ENCODE data around the gene MPP4. TPM values are rescaled to one million over a fixed set of nuclear protein-coding genes. Genes with fewer than 3 reads are reported as not detected.

The MPP4 gene
- total and polyA plus RNA-seq, 2 donors (not counting 1 experiment from before 2014, with no cell fraction given), result 0.50 to 4.4 TPM

- no peak overlapping the region for H2AFZ ChIP-seq (ENCODE audit: low read length)
- H3K27ac ChIP-seq (ENCODE audit: insufficient read depth, low read length), result no peak overlapping the region
- TF ChIP-seq EZH2 (IDR thresholded peaks at IDR 0.05; ENCODE audit: low read length, missing control alignments) (no peak), CTCF (conservative IDR thresholded peaks at IDR 0.05 in 1 of 2, IDR thresholded peaks at IDR 0.05 in 1 of 2; ENCODE audit: low read depth in 1 of 2, low read length in 2 of 2) (no peak)
- H3K4me2 ChIP-seq (ENCODE audit: extremely low read depth, insufficient read depth, low read length), result no peak overlapping the region
- H3K9me3 ChIP-seq (ENCODE audit: control insufficient read depth, insufficient read depth, low read depth, low read length), result no peaks in the 10 kb centered on the region
- no peaks in the 10 kb centered on the region for H3K36me3 ChIP-seq (ENCODE audit: control insufficient read depth, insufficient read depth, low read length)
- no peaks in the 10 kb centered on the region for H3K27me3 ChIP-seq (ENCODE audit: control insufficient read depth, insufficient read depth, low read length)
- H3K9ac ChIP-seq (ENCODE audit: insufficient read depth, low read length), result no peak overlapping the region
- DNase-seq (ENCODE audit: low read depth in 2 of 2), result no peak
- H3K4me1 ChIP-seq (ENCODE audit: control insufficient read depth, extremely low read depth, insufficient read depth, low read length), result no peaks in the 10 kb centered on the region
- no peaks in the 10 kb centered on the region for H3K79me2 ChIP-seq (ENCODE audit: control insufficient read depth, insufficient read depth, low read length)
- no peak overlapping the region for H3K4me3 ChIP-seq (replicated peaks in 1 of 4; ENCODE audit: control extremely low read depth in 1 of 4, insufficient read depth in 1 of 4, low read depth in 3 of 4, low read length in 4 of 4)
- H4K20me1 ChIP-seq (ENCODE audit: control insufficient read depth, extremely low read depth, insufficient read depth, low read length), result no peaks in the 10 kb centered on the region
These were observed 35.7 kb upstream of the MPP4 start for GRCh38 chr2:201734111-201734510.

GRCh38 chr2:201733544-201733943 is 35.1 kb upstream of the MPP4 start:
- H3K4me2 ChIP-seq (ENCODE audit: extremely low read depth, insufficient read depth, low read length), result no peak overlapping the region
- H3K4me3 ChIP-seq (replicated peaks in 1 of 4; ENCODE audit: control extremely low read depth in 1 of 4, insufficient read depth in 1 of 4, low read depth in 3 of 4, low read length in 4 of 4), result no peak overlapping the region
- H3K9me3 ChIP-seq (ENCODE audit: control insufficient read depth, insufficient read depth, low read depth, low read length), result no peaks in the 10 kb centered on the region
- no peaks in the 10 kb centered on the region for H3K36me3 ChIP-seq (ENCODE audit: control insufficient read depth, insufficient read depth, low read length)
- H3K27me3 ChIP-seq (ENCODE audit: control insufficient read depth, insufficient read depth, low read length), result no peaks in the 10 kb centered on the region
- H3K79me2 ChIP-seq (ENCODE audit: control insufficient read depth, insufficient read depth, low read length), result no peaks in the 10 kb centered on the region
- TF ChIP-seq CTCF (conservative IDR thresholded peaks at IDR 0.05 in 1 of 2, IDR thresholded peaks at IDR 0.05 in 1 of 2; ENCODE audit: low read depth in 1 of 2, low read length in 2 of 2), result no peak
- TF ChIP-seq EZH2 (IDR thresholded peaks at IDR 0.05; ENCODE audit: low read length, missing control alignments), result no peak
- no peak overlapping the region for H2AFZ ChIP-seq (ENCODE audit: low read length)
- no peak overlapping the region for H3K9ac ChIP-seq (ENCODE audit: insufficient read depth, low read length)
- no peaks in the 10 kb centered on the region for H3K4me1 ChIP-seq (ENCODE audit: control insufficient read depth, extremely low read depth, insufficient read depth, low read length)
- no peaks in the 10 kb centered on the region for H4K20me1 ChIP-seq (ENCODE audit: control insufficient read depth, extremely low read depth, insufficient read depth, low read length)
- no peak overlapping the region for H3K27ac ChIP-seq (ENCODE audit: insufficient read depth, low read length)
- peak in 1 of 2 donors; percentile 63 for DNase-seq (ENCODE audit: low read depth in 2 of 2)

GRCh38 chr2:201730651-201731285 is 32.3 kb upstream of the MPP4 start:
- no peak for TF ChIP-seq EZH2 (IDR thresholded peaks at IDR 0.05; ENCODE audit: low read length, missing control alignments)
- no peak for TF ChIP-seq CTCF (conservative IDR thresholded peaks at IDR 0.05 in 1 of 2, IDR thresholded peaks at IDR 0.05 in 1 of 2; ENCODE audit: low read depth in 1 of 2, low read length in 2 of 2)
- Histone ChIP-seq H3K4me1 (ENCODE audit: control insufficient read depth, extremely low read depth, insufficient read depth, low read length) (no peaks in the 10 kb centered on the region), H3K36me3 (ENCODE audit: control insufficient read depth, insufficient read depth, low read length) (peaks cover 6% of the 10 kb centered on the region), H3K9me3 (ENCODE audit: control insufficient read depth, insufficient read depth, low read depth, low read length) (no peaks in the 10 kb centered on the region), H3K27me3 (ENCODE audit: control insufficient read depth, insufficient read depth, low read length) (no peaks in the 10 kb centered on the region), H2AFZ (ENCODE audit: low read length) (no peak overlapping the region), H3K4me2 (ENCODE audit: extremely low read depth, insufficient read depth, low read length) (no peak overlapping the region), H3K4me3 (replicated peaks in 1 of 4; ENCODE audit: control extremely low read depth in 1 of 4, insufficient read depth in 1 of 4, low read depth in 3 of 4, low read length in 4 of 4) (no peak overlapping the region), H3K27ac (ENCODE audit: insufficient read depth, low read length) (no peak overlapping the region), H4K20me1 (ENCODE audit: control insufficient read depth, extremely low read depth, insufficient read depth, low read length) (no peaks in the 10 kb centered on the region), H3K79me2 (ENCODE audit: control insufficient read depth, insufficient read depth, low read length) (no peaks in the 10 kb centered on the region), H3K9ac (ENCODE audit: insufficient read depth, low read length) (no peak overlapping the region)
- DNase-seq (ENCODE audit: low read depth in 2 of 2), result no peak

All from fibroblast of lung (primary cell).